ENCODE measurements around the gene DRD2.

DRD2 gene

DNA sequence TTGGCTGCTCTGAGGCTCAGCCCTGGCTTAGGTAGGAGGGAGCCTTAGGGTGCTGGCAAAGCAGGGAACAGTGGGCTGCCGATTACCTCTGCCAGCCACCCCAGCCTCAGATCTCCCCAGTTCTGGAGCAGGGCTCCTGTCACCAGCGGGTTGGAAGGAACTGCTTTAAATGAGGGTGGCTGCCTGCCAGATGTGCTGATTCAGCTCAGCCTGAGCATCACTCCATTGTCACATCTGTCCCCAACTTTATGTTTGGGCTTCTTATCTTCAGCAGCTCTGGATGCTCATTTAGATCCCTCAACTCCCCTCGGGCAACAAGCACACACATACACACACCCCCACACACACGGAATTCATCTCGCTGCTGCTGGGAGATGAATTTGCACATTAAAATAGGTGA lies 104.6 kb downstream of the DRD2 start:
- no peak overlapping the region for H3K4me3 ChIP-seq (ENCODE audit: low read depth, low read length)
- DNase-seq (ENCODE audit: low read depth): no peak
- TF ChIP-seq, protein P1, sequence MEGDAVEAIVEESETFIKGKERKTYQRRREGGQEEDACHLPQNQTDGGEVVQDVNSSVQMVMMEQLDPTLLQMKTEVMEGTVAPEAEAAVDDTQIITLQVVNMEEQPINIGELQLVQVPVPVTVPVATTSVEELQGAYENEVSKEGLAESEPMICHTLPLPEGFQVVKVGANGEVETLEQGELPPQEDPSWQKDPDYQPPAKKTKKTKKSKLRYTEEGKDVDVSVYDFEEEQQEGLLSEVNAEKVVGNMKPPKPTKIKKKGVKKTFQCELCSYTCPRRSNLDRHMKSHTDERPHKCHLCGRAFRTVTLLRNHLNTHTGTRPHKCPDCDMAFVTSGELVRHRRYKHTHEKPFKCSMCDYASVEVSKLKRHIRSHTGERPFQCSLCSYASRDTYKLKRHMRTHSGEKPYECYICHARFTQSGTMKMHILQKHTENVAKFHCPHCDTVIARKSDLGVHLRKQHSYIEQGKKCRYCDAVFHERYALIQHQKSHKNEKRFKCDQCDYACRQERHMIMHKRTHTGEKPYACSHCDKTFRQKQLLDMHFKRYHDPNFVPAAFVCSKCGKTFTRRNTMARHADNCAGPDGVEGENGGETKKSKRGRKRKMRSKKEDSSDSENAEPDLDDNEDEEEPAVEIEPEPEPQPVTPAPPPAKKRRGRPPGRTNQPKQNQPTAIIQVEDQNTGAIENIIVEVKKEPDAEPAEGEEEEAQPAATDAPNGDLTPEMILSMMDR (IDR thresholded peaks at IDR 0.05; ENCODE audit: low read depth, low read length, missing control alignments): no peak
- in situ Hi-C loops (cut with HindIII; ENCODE audit: low sequenced_read_pairs): no loop called here

DNA sequence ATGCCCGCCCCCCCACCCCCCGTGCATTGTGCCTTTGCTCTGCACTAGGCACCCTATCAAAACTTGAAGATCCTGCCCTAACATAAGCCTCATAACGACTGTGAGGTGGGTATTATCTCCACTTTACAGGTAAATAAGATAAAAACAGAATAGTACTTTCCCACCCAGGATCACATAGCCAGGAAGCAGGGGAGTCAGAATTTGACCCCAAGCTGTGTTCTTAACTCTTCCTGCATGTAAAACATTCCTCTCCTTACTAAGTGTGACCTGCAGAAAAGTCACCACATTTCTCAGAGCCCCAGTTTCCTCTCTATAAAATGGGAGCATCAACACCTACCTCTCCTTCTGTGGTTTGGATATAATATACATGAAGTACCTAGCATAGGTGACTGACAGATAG lies 105.8 kb downstream of the DRD2 start:
- TF ChIP-seq, protein P1 (IDR thresholded peaks at IDR 0.05; ENCODE audit: low read depth, low read length, missing control alignments): no peak
- no peak overlapping the region for H3K4me3 ChIP-seq (ENCODE audit: low read depth, low read length)
- DNase-seq (ENCODE audit: low read depth): no peak
- in situ Hi-C loops (cut with HindIII; ENCODE audit: low sequenced_read_pairs): no loop called here

DNA sequence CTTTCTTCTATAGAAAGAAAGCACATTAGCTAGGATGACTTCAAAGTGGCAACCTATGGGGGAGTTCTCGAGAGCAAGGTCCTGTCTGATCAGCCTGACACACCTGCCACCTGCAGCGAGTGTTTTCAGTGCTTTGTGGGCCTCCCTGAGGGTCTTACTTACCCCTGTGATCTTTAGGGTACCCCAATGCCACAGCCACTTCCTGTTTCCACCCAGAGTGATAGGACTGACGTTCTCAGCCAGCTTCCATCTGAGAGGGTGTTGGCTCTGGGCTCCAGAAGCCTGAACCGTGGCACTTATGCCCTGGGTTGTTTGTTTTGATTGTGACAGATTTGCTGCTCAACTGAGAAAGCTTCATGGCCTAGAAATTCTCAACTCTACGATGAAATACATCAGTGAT lies 109.3 kb downstream of the DRD2 start:
- DNase-seq (ENCODE audit: low read depth): no peak
- TF ChIP-seq, protein P1 (IDR thresholded peaks at IDR 0.05; ENCODE audit: low read depth, low read length, missing control alignments): no peak
- in situ Hi-C loops (cut with HindIII; ENCODE audit: low sequenced_read_pairs): no loop called here
- no peak overlapping the region for H3K4me3 ChIP-seq (ENCODE audit: low read depth, low read length)

DNA sequence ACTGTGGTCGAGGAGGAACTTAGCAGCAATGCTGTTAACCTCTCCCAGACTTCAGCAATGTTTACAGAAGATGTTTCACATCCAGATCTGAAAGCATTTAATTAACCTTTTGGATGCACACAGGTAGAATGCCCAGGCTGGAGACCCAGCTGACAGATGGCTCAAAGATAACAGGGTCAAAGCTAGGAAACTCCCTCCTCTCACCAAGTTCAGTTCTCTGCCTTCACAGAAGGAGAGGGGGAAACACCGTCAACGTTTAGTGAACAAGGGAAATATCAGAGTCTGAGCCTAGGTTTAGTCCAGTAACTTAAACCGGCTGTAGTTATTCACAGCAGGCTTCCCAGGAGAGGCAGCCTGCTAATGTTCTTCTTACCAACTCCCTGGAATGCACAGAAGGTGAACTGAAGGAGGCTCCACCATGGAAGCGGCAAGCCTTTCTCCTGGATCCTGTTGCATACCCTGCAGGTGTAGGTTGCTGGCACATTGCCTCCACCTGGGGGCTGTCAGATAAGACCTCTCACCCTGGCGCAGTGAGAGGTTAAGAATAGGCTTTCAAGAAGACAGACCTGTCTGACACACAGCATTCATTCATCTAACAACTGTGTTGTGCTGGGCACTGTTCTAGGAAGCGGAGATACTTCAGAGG lies 111.1 kb downstream of the DRD2 start:
- in situ Hi-C loops (cut with HindIII; ENCODE audit: low sequenced_read_pairs): no loop called here
- TF ChIP-seq, protein P1 (IDR thresholded peaks at IDR 0.05; ENCODE audit: low read depth, low read length, missing control alignments): no peak
- no peak overlapping the region for H3K4me3 ChIP-seq (ENCODE audit: low read depth, low read length)
- no peak for DNase-seq (ENCODE audit: low read depth)

DNA sequence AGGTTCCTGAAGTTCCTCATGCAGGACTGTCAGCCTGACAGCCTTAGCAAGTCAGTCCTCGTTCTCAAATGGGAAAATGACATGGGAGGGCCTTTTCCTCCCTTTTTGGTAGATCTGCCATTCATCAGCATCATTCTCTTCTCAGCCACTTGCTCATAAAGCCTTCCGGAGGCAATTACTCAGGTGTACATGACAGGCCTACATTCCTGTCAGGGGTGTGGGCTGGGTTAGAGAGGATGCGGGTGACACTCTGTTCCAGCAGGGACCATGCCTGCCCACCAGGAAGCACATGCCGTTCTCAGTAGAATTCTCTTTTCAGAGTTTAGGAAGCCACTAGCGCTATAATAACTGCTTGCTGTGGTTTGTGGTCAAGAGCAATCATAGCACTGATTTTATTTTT lies 111.8 kb downstream of the DRD2 start:
- DNase-seq (ENCODE audit: low read depth): no peak
- TF ChIP-seq, protein P1 (IDR thresholded peaks at IDR 0.05; ENCODE audit: low read depth, low read length, missing control alignments): no peak
- H3K4me3 ChIP-seq (ENCODE audit: low read depth, low read length): no peak overlapping the region
- in situ Hi-C loops (cut with HindIII; ENCODE audit: low sequenced_read_pairs): no loop called here
